Psoas muscle (tissue), 8 donors: Measurements from ENCODE around the gene ZNF41. TPM values are rescaled to one million over a fixed set of nuclear protein-coding genes. Genes with fewer than 3 reads are reported as not detected.

ENCODE experiments used
- ATAC-seq, 4 donors: fragments of 200-7000 bp; cut with Tn5 transposase; one replicate each; pipeline ENCODE4 v1.9.1; 2020; ENCODE audit warnings: moderate library complexity in 3 of 4, mild to moderate bottlenecking in 2 of 4
- DNase-seq, 2 donors: peaks; one replicate each; pipeline ENCODE4 v3.0.0-alpha.2; 2020
- H3K27ac ChIP-seq: fragments of 200-600 bp; one replicate; pipeline ENCODE4 v1.8.0; 2022
- H3K27me3 ChIP-seq, 3 donors: fragments of 200-600 bp in 1 of 3; one replicate each; pipeline versions ENCODE4 v1.6.1 to v1.8.0; 2013 to 2022; ENCODE audit warnings: low read length in 2 of 3, mild to moderate bottlenecking in 2 of 3, moderate library complexity in 1 of 3; ENCODE audit not compliant: insufficient read depth in 3 of 3
- H3K36me3 ChIP-seq, 2 donors: fragments of 200-600 bp in 1 of 2; one replicate each; pipeline versions ENCODE4 v1.6.1 to v1.8.0; 2013 to 2022; ENCODE audit warnings: low read depth in 1 of 2, mild to moderate bottlenecking in 1 of 2, moderate library complexity in 1 of 2; ENCODE audit not compliant: insufficient read depth in 1 of 2
- H3K4me1 ChIP-seq: fragments of 200-600 bp; one replicate; pipeline ENCODE4 v1.8.0; 2022
- H3K4me3 ChIP-seq: fragments of 200-600 bp; one replicate; pipeline ENCODE4 v1.8.0; 2022; ENCODE audit warnings: mild to moderate bottlenecking
- H3K9me3 ChIP-seq: fragments of 200-600 bp; one replicate; pipeline ENCODE4 v1.8.0; 2022
- CTCF ChIP-seq: fragments of 200-600 bp; IDR thresholded peaks from one replicate; pipeline ENCODE4 v1.8.0; 2022; ENCODE audit warnings: antibody characterized with exemption
- WGBS, 3 donors: extraction: QIAGEN DNeasy Blood & Tissue Kit; methylation state at CpG; one replicate each; pipeline versions ENCODE4 v1.1.6 to v1.1.7; 2013; 5-methylcytosine and 5-hydroxymethylcytosine counted together
- intact Hi-C, 2 donors: fragments of 100-400 bp; cut with DNase I; formaldehyde crosslinking; loops; one replicate each; pipeline versions ENCODE4 v1.11.0 to v1.14.2; 2022
- polyA plus RNA-seq, 3 donors: library from polyadenylated mRNA; stranded (reverse); fragments of 200-250 nt; gene quantifications; one replicate each; pipeline ENCODE4 v1.2.3, GENCODE V29; 2013
- total RNA-seq, 4 donors: library from RNA; stranded (reverse); fragmentation: NEBNext Ultra II Directional in 2 of 4; extraction: Animal tissue kit (Norgen Biotek cat#: 25700) in 2 of 4; gene quantifications; one replicate each; pipeline versions ENCODE4 v1.2.1 to v1.2.4, GENCODE V29; 2021 to 2023
- donor health status: healthy with polysubstance abuse.
- donor health status: DM: no; HTN: no; CAD: no; lungs with moderate emphysema.
- donor health status: Bipolar disorder and iron deficiency.
- donor health status: healthy.
- donor health status: DM: yes; HTN: yes; CAD: no.
- donor health status: DM: no; HTN: no; CAD: no.
- donor health status: DM: no; HTN: no; CAD: no.
- donor health status: DM: yes; HTN: yes; CAD: no.

The ZNF41 gene
- total and polyA plus RNA-seq, 7 donors, result 5.3 to 17.7 (median 10.9) TPM

GRCh38 chrX:47481160-47481559 is 1.9 kb downstream of the ZNF41 start:
- no peak for TF ChIP-seq CTCF
- H3K9me3 ChIP-seq, result no peaks in the 10 kb centered on the region
- DNase-seq, result no peak
- peak overlapping the region; percentile 21 for H3K27ac ChIP-seq
- WGBS, 3 donors, result 69 to 92% (median 75%) methylated on average over 2 of the region's 2 CpGs
- intact Hi-C loops, result no loop called here
- H3K27me3 ChIP-seq, result no peaks in the 10 kb centered on the region
- no peak overlapping the region for H3K4me3 ChIP-seq
- ATAC-seq, result no peak
- H3K36me3 ChIP-seq, result no peaks in the 10 kb centered on the region
- H3K4me1 ChIP-seq, result peaks cover 5% of the 10 kb centered on the region

- no peaks in the 10 kb centered on the region for H3K36me3 ChIP-seq
- H3K27me3 ChIP-seq, result no peaks in the 10 kb centered on the region
- intact Hi-C loops, result no loop called here
- H3K4me3 ChIP-seq, result no peak overlapping the region
- 26 to 48% (median 37%) methylated on average over 2 of the region's 2 CpGs for WGBS, 3 donors
- no peak overlapping the region for H3K27ac ChIP-seq
- peaks cover 5% of the 10 kb centered on the region for H3K4me1 ChIP-seq
- DNase-seq (no peak), ATAC-seq (no peak)
- TF ChIP-seq CTCF, result no peak
- H3K9me3 ChIP-seq, result no peaks in the 10 kb centered on the region
Measured at GRCh38 chrX:47480576-47480975, 2.4 kb downstream of the ZNF41 start.

- Histone ChIP-seq H3K4me1 (peaks cover 5% of the 10 kb centered on the region), H3K9me3 (no peaks in the 10 kb centered on the region), H3K36me3 (no peaks in the 10 kb centered on the region), H3K27me3 (no peaks in the 10 kb centered on the region), H3K4me3 (no peak overlapping the region), H3K27ac (no peak overlapping the region)
- no peak for TF ChIP-seq CTCF
- ATAC-seq (no peak), DNase-seq (no peak)
- intact Hi-C loops, result no loop called here
Measured at GRCh38 chrX:47475476-47475875, 7.5 kb downstream of the ZNF41 start.

- TF ChIP-seq CTCF, result no peak
- DNase-seq (no peak), ATAC-seq (peak in 1 of 4 donors; percentile 30)
- Histone ChIP-seq H3K36me3 (peaks cover 5 to 13% of the 10 kb centered on the region in 2 donors), H3K27ac (no peak overlapping the region), H3K4me3 (no peak overlapping the region), H3K9me3 (no peaks in the 10 kb centered on the region), H3K4me1 (no peaks in the 10 kb centered on the region), H3K27me3 (no peaks in the 10 kb centered on the region)
- intact Hi-C loops, result no loop called here
- 65 to 97% (median 92%) methylated on average over 4 to 5 of the region's 5 CpGs for WGBS, 3 donors
Measured at GRCh38 chrX:47467106-47467505, 15.9 kb downstream of the ZNF41 start.

GRCh38 chrX:47460561-47460960 is 22.5 kb downstream of the ZNF41 start:
- Histone ChIP-seq H3K36me3 (peaks cover 2 to 5% of the 10 kb centered on the region in 2 donors), H3K27ac (no peak overlapping the region), H3K9me3 (peaks cover 12% of the 10 kb centered on the region), H3K4me1 (no peaks in the 10 kb centered on the region), H3K27me3 (peaks cover 0 to 2% (median 0%) of the 10 kb centered on the region in 3 donors), H3K4me3 (no peak overlapping the region)
- no peak for TF ChIP-seq CTCF
- WGBS, 3 donors, result 44 to 82% (median 70%) methylated on average over 1 of the region's 1 CpG
- DNase-seq (no peak), ATAC-seq (no peak)
- intact Hi-C loops, result no loop called here
